A549 treated with RU486 at 1 μM for 4 hours (cell line): ENCODE results near the gene KMT5C. TPM values are rescaled to one million over a fixed set of nuclear protein-coding genes. Genes with fewer than 3 reads are reported as not detected.

ENCODE experiments used
- total RNA-seq: library from RNA; stranded (reverse); fragments of 200-300 nt; extraction: Qiagen RNA extraction; gene quantifications from 5 replicates; pipeline ENCODE4 v1.2.3, GENCODE V29; 2022; ENCODE audit warnings: low read depth

KMT5C gene
- total RNA-seq, result 5.2 to 10.5 TPM (median 8.2 TPM) in 5 replicates

DNA sequence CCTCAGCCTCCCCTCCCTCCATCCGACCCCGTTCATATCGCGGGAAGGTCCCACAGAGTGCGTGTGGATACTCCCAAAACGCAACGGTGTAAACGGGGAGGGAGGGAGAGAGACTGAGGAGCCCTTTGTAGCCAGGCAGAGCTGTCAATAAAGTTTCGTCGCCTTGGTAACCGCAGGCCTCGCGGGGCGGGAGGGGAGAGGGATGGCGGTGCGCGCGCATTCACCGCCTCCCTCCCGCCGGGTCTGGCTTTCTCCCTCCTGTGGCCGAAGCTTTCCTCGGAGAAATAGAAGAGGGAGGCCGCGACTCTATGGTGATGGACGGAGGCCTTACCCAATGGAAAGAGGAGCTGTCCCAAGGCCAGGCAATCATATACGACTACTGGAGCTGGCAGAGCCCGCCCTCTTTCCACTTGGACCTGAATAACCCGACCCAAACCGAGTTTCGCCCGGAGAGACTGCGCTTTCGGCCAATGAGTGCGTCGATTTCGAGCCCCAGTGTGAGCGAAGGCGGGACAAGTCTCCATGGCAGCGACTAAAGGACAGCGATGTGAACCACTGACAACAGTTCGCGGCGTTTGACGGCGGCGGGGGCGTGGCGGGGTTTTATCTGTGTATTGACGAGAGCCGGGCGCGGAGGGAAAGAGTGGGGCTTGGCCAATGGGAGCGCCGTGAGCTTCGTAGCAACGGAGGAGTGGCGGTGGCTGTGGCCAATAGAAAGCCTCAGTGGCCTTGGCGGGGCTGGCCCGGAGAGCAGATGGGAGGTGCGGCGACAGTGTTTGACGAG, at the start of gene KMT5C:
TSS of gene KMT5C (plus strand) at position 772 of the 784 bp plus-strand sequence. CDS start 2,061 bp downstream, outside the sequence.

DNA sequence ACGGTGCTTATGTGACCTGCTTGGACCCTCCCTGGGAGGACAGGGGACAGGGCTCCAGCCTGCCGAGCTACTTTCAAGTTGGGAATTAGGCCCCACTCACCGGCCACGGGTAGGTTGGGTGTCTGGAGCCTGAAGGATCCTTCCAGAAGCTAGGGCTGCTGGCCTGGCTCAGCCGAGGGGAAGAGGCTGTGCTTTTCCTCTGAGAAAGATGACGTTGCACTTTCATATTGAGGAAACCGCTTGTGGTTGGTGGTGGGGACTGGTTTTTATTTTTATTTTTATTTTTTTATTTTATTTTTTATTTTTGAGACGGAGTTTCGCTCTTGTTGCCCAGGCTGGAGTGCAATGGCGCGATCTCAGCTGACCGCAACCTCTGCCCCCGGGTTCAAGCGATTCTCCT, 14.5 kb upstream of the KMT5C start, which contains the start of gene TMEM150B:
TSS of gene TMEM150B (minus strand) at position 170 of the 400 bp plus-strand sequence. CDS start 4,305 bp downstream, outside the sequence.

GRCh38 chr19:55354698-55355212, 15.1 kb downstream of the KMT5C start, which contains the start of gene COX6B2:
COX6B2 (minus strand) TSS chr19:55354719; CDS start chr19:55354521, 198 bp downstream.

DNA sequence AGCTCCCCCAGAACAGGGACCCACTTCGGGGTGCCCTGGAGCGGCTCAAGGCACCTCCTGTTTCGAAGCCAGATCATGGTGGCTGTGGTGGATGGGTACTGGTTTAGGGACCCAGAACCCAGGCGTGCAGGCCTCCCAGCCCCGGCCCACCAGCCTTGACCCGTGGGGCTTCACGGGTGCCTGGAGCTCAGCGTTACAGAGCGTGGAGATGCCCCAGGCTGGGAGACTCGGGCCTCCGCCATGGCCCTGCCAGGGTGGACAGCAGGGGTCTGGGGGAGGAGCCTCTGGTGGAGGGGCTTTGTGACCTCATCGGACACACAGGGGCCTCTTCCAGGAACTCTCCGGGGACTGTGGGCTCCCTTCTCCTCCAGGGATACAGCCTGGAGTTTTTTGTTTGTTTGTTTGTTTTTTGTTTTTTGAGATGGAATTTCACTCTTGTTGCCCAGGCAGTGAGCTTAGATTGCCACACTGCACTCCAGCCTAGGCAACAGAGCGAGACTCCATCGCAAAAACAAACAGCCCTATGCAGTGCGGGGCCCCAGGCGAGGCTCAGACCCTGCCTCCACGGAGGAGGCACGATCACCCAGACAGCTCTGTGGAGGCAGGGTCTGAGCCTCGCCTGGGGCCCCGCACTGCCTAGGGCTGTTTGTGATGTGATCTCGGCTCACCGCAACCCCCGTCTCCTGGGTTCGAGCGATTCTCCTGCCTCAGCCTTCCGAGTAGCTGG, 23.5 kb downstream of the KMT5C start, which contains the start of gene GARIN5B:
TSS of gene GARIN5B (minus strand) at position 271 of the 727 bp plus-strand sequence. CDS start at position 77, 194 bp downstream.

DNA sequence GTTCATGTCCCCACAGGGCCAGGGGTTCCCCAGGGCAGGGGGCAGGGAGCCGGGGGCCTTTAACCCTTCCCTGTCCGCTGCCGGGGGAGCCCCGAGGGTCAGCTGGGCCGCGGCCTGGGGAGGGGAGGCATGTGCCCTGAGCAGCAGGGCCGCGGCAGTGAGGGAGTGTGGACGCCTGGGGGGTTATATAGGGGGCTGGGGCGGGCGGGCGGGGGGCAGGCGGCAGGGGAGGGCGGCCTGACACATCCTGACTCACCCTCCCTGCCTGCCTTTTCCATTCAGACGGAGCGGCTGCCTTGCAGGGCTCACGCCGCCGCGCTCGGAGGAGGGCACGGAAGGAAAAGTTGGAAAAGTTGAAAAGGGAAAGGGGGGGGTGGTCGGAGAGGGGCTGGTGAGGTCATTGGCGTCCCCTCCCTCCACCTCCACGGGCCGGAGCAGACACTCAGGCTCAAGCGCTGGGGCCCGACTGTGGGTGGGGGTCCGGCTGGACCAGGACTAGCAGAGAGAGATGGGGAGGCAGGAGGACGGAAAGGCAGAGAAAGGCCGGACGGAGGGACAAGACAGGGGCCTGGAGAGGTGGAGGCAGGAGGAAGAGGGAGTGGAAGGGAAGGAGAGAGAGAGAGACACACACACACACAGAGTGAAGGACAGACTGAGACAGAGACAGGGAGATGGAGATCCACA, 30.8 kb downstream of the KMT5C start, which contains the start of gene IL11:
TSS of gene IL11 (minus strand) at position 159 of the 684 bp plus-strand sequence. CDS start at position 6, 153 bp downstream.

DNA sequence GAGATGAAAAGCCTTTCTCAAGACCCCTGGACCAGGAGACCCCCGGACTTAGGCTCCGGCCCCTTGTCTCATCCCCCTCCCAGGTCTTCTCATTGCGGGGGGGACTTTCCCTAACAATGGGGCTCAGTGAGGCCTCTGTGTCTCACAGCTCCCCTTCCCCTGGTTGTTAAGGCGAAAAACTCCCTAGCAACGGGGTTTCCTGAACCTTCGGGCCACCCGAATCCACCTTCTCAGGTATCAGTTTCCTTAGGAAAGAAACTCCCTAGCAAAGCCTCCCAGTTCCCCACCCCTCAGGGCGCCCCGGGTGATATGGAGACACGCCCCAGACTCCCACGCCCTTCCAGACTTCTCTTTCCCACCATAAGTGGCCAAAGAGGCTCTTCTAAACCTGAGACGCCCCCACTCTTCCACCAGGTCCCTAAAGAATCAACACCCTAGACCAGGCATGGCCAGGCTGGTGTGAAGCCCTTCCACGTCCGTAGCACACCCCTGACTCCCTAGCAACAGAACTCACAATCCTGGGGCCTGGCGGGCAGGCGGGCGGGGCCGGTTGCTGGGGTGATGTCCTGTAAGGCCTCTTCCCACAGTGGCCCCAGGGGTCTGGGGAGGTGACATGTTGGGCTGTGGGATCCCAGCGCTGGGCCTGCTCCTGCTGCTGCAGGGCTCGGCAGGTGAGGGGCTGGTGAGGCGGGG, 36.7 kb downstream of the KMT5C start, which contains the start of gene TMEM190:
TSS of gene TMEM190 (plus strand) at position 586 of the 693 bp plus-strand sequence. CDS start at position 614, 28 bp downstream.

DNA sequence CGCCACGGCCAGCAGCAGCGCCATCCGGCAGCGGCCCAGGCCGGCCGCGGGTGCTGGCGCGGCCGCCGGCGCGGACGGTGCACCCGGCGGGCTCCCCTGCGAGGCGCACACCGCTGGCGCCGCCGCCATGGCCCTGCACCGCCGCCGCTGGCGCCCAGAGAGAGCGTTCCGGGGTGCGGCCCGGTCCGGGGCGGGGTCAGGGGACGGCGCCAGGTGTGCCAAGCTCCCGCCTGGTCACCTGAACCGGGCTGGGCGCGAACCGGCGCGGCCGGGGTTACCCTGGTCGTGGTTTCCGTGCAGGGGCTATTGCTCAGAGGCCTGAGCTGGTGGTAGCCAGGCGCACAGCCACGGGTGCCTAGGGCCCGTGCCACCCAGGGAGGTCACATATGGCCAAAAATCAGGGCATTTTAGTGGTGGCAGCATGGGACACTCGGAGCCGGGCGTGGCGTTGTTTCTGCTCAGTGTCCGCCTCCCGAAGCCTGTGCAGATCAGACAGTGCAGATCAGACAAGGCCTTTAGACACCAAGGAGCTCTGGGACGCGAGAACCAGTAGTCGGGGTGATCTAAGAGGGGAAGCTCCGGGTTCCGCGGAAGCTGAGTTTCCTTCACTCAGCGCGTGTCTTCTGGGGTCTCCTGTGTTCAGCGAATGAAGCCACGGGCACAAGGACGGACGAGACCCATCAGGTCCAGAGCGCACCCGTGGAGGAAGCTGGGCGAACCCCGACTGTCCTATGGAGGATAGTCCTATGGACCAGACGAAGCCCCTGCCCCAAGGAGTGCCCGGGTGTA, 44.6 kb downstream of the KMT5C start, which contains the start of gene TMEM238:
TSS of gene TMEM238 (minus strand) at position 162 of the 789 bp plus-strand sequence. CDS start at position 129, 33 bp downstream.

DNA sequence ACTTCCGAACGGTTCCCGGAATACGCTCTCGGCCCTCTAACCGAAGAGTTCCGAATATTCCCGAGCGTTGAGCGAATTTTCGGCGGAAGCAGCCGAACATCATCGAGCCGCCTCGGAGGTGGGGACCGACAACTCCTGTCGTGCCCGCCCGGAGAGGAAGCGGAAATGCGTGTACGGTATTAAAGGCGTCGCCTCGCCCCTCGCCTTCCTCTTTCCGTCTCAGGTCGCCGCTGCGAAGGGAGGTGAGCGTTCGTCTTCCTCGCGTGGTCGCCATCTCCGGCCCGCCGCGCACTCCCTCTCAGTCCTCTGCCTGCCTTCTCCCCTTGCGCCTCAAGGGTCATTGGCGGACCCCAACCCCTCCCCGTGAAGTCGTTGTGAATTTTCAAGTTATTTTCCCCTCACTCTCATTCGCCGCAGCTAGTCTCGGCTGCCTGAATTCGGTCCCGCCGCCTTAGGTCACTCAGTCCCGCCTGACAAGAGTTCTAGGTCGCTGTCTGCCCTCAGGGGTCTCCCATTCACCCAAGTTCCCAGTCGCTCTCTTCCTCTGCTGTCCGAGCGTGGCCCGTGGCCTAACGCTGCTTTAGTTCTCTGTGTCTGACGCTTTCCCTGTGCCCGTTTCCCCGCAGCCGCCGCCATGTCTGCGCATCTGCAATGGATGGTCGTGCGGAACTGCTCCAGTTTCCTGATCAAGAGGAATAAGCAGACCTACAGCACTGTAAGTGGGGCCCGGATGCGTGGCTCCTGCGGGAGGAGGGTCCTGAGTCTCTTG, 46.2 kb downstream of the KMT5C start, which contains the start of gene RPL28:
TSS of gene RPL28 (plus strand) at position 209 of the 769 bp plus-strand sequence. CDS start at position 635, 426 bp downstream.

Other genes starting within 250 kb of the KMT5C start
- 58.4 to 86.7 TPM (median 84.2 TPM) in 5 replicates for gene PPP1R12C, start 222.2 kb upstream of the KMT5C start, total RNA-seq
- 116 to 151 TPM (median 125 TPM) in 5 replicates for gene TNNT1, start 190.7 kb upstream of the KMT5C start, total RNA-seq
- gene TNNI3, start 182.1 kb upstream of the KMT5C start, total RNA-seq, result 6.5 to 8.7 TPM (median 7.6 TPM) in 5 replicates
- 5.2 to 8.6 TPM (median 7.0 TPM) in 5 replicates for gene DNAAF3, start 173.3 kb upstream of the KMT5C start, total RNA-seq
- 3.3 to 7.7 TPM (median 4.1 TPM) in 5 replicates for gene SYT5, start 159.6 kb upstream of the KMT5C start, total RNA-seq
- 3.7 to 5.2 TPM (median 4.3 TPM) in 5 replicates for gene PTPRH, start 130.4 kb upstream of the KMT5C start, total RNA-seq
- gene TMEM86B, start 111.1 kb upstream of the KMT5C start, total RNA-seq, result 3.3 to 5.6 TPM (median 5.2 TPM) in 5 replicates
- gene PPP6R1, start 80.9 kb upstream of the KMT5C start, total RNA-seq, result 90.1 to 134 TPM (median 119 TPM) in 5 replicates
- gene HSPBP1, start 59.8 kb upstream of the KMT5C start, total RNA-seq, result 119 to 147 TPM (median 136 TPM) in 5 replicates
- 2.8 to 5.2 TPM (median 3.7 TPM) in 5 replicates for gene BRSK1, start 55.9 kb upstream of the KMT5C start, total RNA-seq
- gene TMEM150B, start 14.5 kb upstream of the KMT5C start, total RNA-seq, result 0.13 TPM in 1 of 5 replicates, not detected in the others
- 0.50 to 4.3 TPM (median 1.4 TPM) in 5 replicates for gene COX6B2, start 14.8 kb downstream of the KMT5C start, total RNA-seq
- 0.06 to 0.19 TPM (median 0.14 TPM) in 4 of 5 replicates, not detected in the other for gene GARIN5B, start 23.4 kb downstream of the KMT5C start, total RNA-seq
- 37.5 to 64.5 TPM (median 50.0 TPM) in 5 replicates for gene IL11, start 30.6 kb downstream of the KMT5C start, total RNA-seq
- gene TMEM190, start 37.0 kb downstream of the KMT5C start, total RNA-seq, result 0.85 to 2.5 TPM (median 1.5 TPM) in 5 replicates
- gene TMEM238, start 44.4 kb downstream of the KMT5C start, total RNA-seq, result 3.2 to 11.8 TPM (median 11.4 TPM) in 5 replicates
- 2,587 to 3,378 TPM (median 2,939 TPM) in 5 replicates for gene RPL28, start 46.1 kb downstream of the KMT5C start, total RNA-seq
- gene UBE2S, start 67.9 kb downstream of the KMT5C start, total RNA-seq, result 361 to 580 TPM (median 509 TPM) in 5 replicates
- 0.02 TPM in 1 of 5 replicates, not detected in the others for gene SHISA7, start 103.4 kb downstream of the KMT5C start, total RNA-seq
- 54.3 to 66.1 TPM (median 59.7 TPM) in 5 replicates for gene ISOC2, start 121.8 kb downstream of the KMT5C start, total RNA-seq
- gene C19orf85, start 124.9 kb downstream of the KMT5C start, total RNA-seq, result not detected in 5 replicates
- 4.1 to 8.9 TPM (median 8.1 TPM) in 5 replicates for gene ZNF628, start 136.7 kb downstream of the KMT5C start, total RNA-seq
- gene NAT14, start 145.3 kb downstream of the KMT5C start, total RNA-seq, result 35.9 to 69.5 TPM (median 57.9 TPM) in 5 replicates
- gene SSC5D, start 148.6 kb downstream of the KMT5C start, total RNA-seq, result 0.54 to 1.2 TPM (median 0.95 TPM) in 5 replicates
- gene SBK2, start 197.3 kb downstream of the KMT5C start, total RNA-seq, result 1.4 to 2.7 TPM (median 2.3 TPM) in 5 replicates
- 1.4 to 2.0 TPM (median 1.7 TPM) in 5 replicates for gene SBK3, start 205.7 kb downstream of the KMT5C start, total RNA-seq
- gene ZNF579, start 241.0 kb downstream of the KMT5C start, total RNA-seq, result 17.5 to 33.5 TPM (median 31.6 TPM) in 5 replicates